Activated naive CD4-positive, alpha-beta T cell treated with anti-CD3 and anti-CD28 coated beads, Interleukin-2, amount 50 U/mL, for 24 hours (primary cell): ENCODE data around the gene SHOC2.
"Not testable (repeated sequence)": the region's sequence is repeated elsewhere in the genome, so short reads cannot be mapped to it uniquely, and the experiment has no call there.

ENCODE experiments used
- H3K27ac Mint-ChIP-seq: one replicate; pipeline ENCODE4 v1.8.0; 2021; ENCODE audit warnings: mild to moderate bottlenecking, mixed read lengths
- H3K27me3 Mint-ChIP-seq: one replicate; pipeline ENCODE4 v1.8.0; 2021; ENCODE audit warnings: mixed read lengths
- H3K36me3 Mint-ChIP-seq: one replicate; pipeline ENCODE4 v1.8.0; 2021; ENCODE audit warnings: mixed read lengths
- H3K4me1 Mint-ChIP-seq: one replicate; pipeline ENCODE4 v1.8.0; 2021; ENCODE audit warnings: mixed read lengths
- H3K4me3 Mint-ChIP-seq: one replicate; pipeline ENCODE4 v1.8.0; 2021; ENCODE audit warnings: mild to moderate bottlenecking, mixed read lengths
- H3K9me3 Mint-ChIP-seq: one replicate; pipeline ENCODE4 v1.8.0; 2021; ENCODE audit warnings: mixed read lengths

Gene SHOC2

DNA sequence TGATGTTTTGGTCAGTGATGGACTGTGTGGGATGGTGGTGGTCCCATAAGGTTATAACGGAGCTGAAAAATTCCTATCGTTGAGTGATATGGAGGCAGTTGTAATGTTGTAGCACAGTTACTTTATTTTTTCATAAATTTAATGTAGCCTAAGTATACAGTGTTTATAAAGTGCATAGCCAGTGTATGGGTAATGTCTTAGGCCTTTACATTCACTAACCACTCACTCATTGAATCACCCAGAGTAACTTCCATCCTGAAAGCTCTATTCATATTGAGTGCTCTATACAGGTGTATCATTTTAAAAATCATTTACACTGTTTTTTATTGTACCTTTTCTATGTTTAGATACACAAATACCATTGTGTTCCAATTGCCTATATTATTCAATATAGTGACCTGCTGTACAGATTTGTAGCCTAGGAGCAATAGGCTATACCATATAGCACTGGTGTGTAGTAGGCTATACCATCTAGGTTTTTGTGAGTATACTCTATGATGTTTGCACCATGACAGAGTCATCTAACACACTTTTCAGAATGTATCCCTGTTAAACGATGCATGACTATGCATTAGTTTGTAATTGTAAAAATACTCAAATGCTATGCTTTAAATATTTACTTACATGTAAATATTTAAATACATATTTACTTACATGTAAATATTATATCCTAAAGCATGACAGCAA, 26.7 kb upstream of the SHOC2 start:
- H3K36me3 Mint-ChIP-seq: peaks cover 19% of the 10 kb centered on the region
- peaks cover 60% of the 10 kb centered on the region for H3K4me1 Mint-ChIP-seq
- no peak overlapping the region for H3K4me3 Mint-ChIP-seq

DNA sequence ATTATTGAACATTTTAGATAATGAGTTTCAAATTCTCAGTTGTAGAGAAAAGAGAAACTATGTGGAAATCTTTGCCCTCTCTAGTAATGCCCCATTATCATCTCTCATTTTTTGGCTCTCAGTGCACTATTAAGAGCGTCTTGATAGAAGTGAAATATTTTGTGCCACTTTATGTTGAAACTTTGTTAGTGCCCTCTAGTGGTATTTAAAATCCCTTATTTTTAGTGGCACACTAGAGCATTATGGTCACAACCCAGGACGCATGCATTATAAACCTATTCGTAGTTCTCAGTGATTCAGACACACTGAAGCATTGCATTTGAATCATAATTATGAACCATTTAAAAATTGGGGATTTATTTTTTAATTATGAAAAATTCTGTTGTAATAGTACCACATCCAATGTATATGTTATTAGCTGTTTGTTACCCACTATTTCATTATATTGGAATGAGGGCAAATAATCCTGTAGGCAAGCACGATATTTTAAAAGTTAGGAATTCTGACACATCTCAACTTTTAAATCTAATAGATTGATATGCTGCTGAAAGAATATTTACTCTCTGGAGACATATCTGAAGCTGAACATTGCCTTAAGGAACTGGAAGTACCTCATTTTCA, 25.7 kb upstream of the SHOC2 start:
- H3K4me3 Mint-ChIP-seq: no peak overlapping the region
- H3K36me3 Mint-ChIP-seq: peaks cover 15% of the 10 kb centered on the region
- H3K9me3 Mint-ChIP-seq: no peaks in the 10 kb centered on the region

More for the DNA sequence above, 26.7 kb upstream of the SHOC2 start:
- Mint-ChIP-seq H3K27me3 (no peaks in the 10 kb centered on the region), H3K27ac (no peak overlapping the region), H3K9me3 (no peaks in the 10 kb centered on the region)

DNA sequence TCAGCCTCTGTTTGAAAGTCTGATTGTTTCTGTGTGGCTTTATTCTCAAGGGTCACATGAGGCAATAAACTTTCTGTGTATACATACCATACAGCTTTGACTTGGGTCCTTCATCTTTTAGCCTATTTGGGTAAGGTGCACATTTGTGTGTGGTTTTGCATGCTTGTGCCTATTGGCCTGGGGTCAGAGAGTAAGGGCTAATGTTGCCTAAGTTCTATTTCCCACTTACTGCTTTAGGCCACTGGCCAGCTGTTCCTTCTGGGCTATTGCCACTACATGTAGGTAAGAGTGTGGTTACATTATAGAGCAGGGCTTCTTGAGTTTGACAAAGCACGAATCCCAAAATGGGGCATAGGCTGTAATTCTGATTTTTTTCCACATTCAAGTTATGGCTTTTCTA, 22.2 kb upstream of the SHOC2 start:
- H3K4me3 Mint-ChIP-seq: no peak overlapping the region
- peaks cover 15% of the 10 kb centered on the region for H3K36me3 Mint-ChIP-seq
- H3K4me1 Mint-ChIP-seq: peaks cover 54% of the 10 kb centered on the region
- H3K9me3 Mint-ChIP-seq: no peaks in the 10 kb centered on the region
- no peaks in the 10 kb centered on the region for H3K27me3 Mint-ChIP-seq
- H3K27ac Mint-ChIP-seq: peak overlapping the region; percentile 62

More for the DNA sequence above, 25.7 kb upstream of the SHOC2 start:
- Mint-ChIP-seq H3K27ac (peak overlapping the region; percentile 68), H3K27me3 (no peaks in the 10 kb centered on the region), H3K4me1 (peaks cover 65% of the 10 kb centered on the region)

DNA sequence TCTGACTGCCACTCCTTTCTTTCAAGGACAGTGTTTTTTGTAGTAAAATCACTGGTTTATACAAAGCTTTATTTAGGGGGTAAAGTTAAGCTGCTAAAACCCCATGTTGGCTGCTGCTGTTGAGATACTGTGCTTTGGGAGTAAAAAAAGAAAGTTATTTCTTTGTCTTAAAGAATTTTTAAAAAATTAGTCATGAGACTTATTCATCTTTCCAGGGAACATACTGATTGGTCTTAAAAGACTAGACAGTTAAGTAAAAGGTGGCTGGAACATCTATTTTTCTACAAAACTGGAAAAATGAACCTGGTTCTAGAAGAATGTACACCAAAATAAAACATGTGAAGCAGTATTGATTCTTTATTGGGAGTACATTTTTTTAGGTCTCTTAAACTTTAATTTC, 21.0 kb upstream of the SHOC2 start:
- Mint-ChIP-seq H3K36me3 (peaks cover 17% of the 10 kb centered on the region), H3K27ac (peak overlapping the region; percentile 12), H3K4me3 (no peak overlapping the region), H3K27me3 (no peaks in the 10 kb centered on the region), H3K9me3 (no peaks in the 10 kb centered on the region), H3K4me1 (peaks cover 62% of the 10 kb centered on the region)

DNA sequence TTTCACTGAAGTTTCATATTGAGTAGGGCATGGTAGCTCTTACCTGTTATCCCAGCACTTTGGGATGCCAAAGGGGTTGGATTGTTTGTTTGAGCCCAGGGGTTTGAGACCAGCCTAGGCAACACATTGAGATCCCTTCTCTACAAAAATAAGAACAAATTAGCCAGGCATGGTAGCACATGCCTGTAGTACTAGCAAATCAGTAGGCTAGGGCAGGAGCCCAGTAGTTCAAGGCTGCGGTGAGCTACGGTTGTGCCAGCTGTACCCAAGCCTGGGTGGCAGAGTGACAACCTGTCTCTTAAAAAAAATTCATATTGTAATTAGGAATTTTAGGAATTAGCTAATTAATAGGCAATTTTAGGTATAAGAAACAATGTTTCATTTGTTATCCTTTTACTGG, 18.4 kb upstream of the SHOC2 start:
- no peak overlapping the region for H3K27ac Mint-ChIP-seq

DNA sequence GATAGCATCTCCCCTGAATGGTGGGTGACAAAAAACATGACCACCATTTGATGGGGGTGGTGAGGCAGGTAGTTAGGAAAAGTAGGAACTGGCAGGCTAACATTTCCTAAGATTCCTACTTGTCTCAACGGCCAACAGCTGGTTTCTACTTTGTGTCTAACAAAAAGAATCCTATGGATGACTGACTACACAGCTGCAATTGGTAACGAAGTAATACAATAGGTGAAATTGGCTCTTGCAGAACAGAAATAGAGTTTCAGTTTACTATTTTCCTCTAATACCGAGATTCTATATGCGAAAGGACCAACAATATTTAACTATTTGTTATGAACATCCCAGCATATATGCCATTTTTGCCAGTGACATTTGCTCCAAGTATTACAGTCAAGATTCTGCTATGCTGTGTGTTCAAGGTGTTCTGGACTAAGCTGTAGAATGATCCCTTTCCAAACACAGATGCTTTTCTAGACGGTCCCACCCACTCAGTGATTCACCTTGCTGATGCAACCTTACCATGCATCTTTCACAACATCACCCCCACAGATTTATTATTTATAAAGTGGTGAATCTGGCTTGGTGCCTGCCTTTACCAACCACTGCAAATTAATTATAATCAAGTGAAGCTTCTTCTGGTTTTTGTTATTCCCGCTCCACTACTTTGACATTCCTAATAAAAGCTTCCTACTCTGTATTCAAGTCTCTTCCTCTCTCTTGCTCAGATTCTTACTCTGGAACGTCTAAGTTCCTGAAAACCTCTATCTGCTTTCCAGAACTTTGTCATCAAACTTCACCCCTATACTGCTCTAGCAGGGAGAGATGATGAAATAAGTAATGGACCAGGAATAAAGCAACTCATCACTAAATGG, 17.2 kb upstream of the SHOC2 start:
- Mint-ChIP-seq H3K27me3 (no peaks in the 10 kb centered on the region), H3K4me1 (peaks cover 51% of the 10 kb centered on the region), H3K36me3 (peaks cover 13% of the 10 kb centered on the region), H3K4me3 (peak overlapping the region; percentile 45), H3K9me3 (no peaks in the 10 kb centered on the region), H3K27ac (peak overlapping the region; percentile 97)

More for the DNA sequence above, 18.4 kb upstream of the SHOC2 start:
- Mint-ChIP-seq H3K36me3 (peaks cover 15% of the 10 kb centered on the region), H3K4me3 (no peak overlapping the region), H3K9me3 (no peaks in the 10 kb centered on the region), H3K4me1 (peaks cover 56% of the 10 kb centered on the region), H3K27me3 (no peaks in the 10 kb centered on the region)

DNA sequence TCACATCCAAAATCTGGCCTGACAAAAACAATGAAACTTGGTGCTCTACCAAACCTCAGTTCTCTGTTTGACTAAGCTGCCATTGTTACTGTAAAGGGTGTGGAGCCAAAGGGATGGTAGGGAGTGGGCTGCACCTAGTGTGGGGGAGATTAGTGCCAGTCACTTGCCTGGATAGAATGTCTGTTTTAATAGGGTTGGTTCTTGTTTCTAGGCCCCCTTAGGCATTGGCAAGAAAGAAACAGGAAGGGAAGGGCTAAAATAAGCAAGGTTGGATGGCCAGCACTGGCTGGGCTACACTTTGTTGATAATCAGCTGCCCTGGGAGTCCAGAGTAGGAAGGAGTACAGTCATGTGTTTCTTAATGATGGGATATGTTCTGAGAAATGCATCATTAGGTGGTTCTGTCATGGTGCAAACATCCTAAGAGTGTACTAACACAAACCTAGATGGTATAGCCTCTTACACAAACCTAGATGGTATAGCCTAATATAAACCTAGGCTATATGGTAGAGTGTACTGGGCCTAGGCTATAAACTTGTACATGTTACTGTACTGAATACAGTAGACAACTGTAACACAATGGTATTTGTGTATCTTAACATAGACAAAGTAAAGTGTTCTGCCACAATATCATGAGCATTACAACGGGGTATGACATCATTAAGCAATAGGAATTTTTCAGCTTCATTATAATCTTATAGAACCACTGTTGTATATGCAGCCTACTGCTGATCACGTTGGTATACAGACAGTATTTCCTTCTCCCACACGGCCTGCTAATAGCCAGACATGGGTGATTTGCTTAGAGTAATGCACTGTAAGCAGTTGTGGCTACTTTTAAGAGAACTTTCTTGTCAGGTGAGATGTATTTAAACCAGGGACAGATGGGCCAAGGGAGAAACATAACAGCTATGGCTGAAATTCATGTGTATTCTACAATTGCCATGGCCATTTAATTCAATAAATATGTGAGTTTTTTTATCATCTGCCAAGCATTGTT, 15.8 kb upstream of the SHOC2 start:
- Mint-ChIP-seq H3K9me3 (no peaks in the 10 kb centered on the region), H3K27ac (peak overlapping the region; percentile 97), H3K4me3 (no peak overlapping the region), H3K36me3 (peaks cover 13% of the 10 kb centered on the region), H3K27me3 (no peaks in the 10 kb centered on the region), H3K4me1 (peaks cover 46% of the 10 kb centered on the region)

DNA sequence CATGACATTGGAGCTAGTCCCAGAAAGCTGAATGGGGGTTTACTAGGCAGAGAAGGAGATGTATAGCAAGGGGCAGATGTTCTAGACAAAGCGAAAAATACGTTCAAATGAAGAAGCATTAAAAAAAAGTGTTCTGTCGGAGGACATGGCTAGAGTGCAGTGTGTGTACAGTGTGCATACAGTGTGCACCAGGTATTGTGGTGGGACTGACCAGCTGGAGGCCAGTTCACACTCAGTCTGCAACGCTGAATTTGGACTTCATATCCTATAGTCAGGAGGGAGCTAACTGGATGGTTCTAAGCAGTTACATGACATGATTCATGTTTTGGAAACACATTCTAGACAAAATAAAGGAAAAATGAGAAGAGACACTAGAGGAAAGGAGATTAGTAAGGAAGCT, 9.3 kb upstream of the SHOC2 start:
- H3K4me1 Mint-ChIP-seq: peaks cover 39% of the 10 kb centered on the region
- H3K27me3 Mint-ChIP-seq: no peaks in the 10 kb centered on the region
- H3K4me3 Mint-ChIP-seq: no peak overlapping the region
- H3K9me3 Mint-ChIP-seq: no peaks in the 10 kb centered on the region
- peaks cover 2% of the 10 kb centered on the region for H3K36me3 Mint-ChIP-seq
- peak overlapping the region; percentile 37 for H3K27ac Mint-ChIP-seq

DNA sequence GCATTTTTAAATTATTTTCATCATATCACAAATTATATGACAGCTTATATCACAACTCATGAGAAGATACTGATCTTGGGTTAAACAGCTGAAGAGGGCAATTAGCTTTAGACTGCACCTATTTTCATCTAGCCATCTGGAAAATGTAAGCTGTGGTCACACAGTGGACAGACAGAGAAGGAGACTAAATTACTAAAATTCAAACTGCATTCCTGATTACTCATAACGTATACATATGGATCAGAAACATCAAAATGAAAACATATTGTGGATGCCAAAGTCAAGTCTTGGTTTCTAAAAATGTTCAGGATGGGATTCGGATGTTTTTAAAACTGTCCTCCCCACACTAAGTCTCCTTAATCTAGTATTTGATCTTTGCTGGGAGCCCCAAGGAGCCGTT, 7.0 kb upstream of the SHOC2 start:
- peaks cover 56% of the 10 kb centered on the region for H3K4me1 Mint-ChIP-seq
- no peaks in the 10 kb centered on the region for H3K27me3 Mint-ChIP-seq
- H3K4me3 Mint-ChIP-seq: no peak overlapping the region
- peaks cover 2% of the 10 kb centered on the region for H3K36me3 Mint-ChIP-seq
- no peaks in the 10 kb centered on the region for H3K9me3 Mint-ChIP-seq
- H3K27ac Mint-ChIP-seq: peak overlapping the region; percentile 31

DNA sequence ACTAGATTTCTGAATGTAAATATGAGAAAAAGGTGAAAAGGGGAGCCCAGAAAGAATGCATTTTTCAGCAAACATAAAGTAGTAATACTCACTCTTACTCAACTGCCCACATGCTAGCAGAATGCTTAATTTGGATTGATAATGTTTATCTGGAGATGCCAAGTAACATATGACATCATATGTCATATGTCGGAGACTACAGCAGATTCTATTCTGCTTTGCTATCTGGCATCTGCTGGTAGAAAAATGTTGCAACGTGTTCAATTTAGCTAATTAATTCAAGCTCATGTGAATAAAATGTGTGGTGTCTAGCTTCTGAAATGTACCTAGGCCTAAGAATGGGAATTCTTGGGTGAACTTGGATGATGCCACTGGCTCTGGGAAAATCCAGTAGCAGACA, 5.0 kb upstream of the SHOC2 start:
- Mint-ChIP-seq H3K4me3 (no peak overlapping the region), H3K9me3 (no peaks in the 10 kb centered on the region), H3K36me3 (peaks cover 2% of the 10 kb centered on the region), H3K4me1 (peaks cover 55% of the 10 kb centered on the region), H3K27me3 (no peaks in the 10 kb centered on the region), H3K27ac (peak overlapping the region; percentile 38)

DNA sequence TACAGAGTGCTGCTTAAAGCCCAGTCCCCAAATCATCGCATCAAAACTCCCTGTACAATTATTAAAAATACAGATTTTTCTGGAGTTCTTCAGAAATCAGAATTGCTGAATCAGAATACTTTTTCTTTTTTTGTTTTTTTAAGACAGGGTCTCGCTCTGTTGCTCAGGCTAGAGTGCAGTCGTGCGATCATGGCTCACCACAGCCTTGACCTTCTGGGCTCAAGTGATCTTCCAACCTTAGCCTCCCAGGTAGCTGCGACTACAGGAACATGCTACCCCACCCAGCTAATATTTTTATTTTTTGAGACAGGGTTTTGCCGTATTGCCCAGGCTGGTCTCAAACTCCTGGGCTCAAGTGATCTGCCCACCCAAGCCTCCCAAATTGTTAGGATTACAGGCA, 4.4 kb upstream of the SHOC2 start:
- Mint-ChIP-seq H3K9me3 (no peaks in the 10 kb centered on the region), H3K4me3 (no peak overlapping the region), H3K27ac (peak overlapping the region; percentile 43), H3K27me3 (no peaks in the 10 kb centered on the region), H3K4me1 (peaks cover 52% of the 10 kb centered on the region), H3K36me3 (peaks cover 2% of the 10 kb centered on the region)

DNA sequence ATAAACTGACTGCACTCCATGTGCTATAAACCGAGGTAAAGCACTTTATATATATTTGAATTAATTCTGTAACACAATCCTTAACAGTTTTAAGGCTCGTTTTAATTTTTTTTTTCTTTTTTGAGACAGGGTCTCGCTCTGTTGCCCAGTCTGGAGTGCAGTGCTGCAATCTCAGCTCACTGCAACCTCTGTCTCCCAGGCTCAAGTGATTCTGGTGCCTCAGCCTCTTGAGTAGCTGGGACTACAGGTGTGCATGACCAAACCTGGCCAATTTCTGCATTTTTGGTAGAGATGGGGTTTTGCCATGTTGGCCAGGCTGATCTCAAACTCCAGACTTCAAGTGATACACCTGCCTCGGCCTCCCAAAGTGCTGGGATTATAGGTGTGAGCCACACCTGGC, 3.8 kb upstream of the SHOC2 start:
- H3K27me3 Mint-ChIP-seq, H3K4me3 Mint-ChIP-seq, H3K36me3 Mint-ChIP-seq, H3K9me3 Mint-ChIP-seq: not testable (repeated sequence)
- H3K4me1 Mint-ChIP-seq: peaks cover 51% of the 10 kb centered on the region
- H3K27ac Mint-ChIP-seq: peak overlapping the region; percentile 43

DNA sequence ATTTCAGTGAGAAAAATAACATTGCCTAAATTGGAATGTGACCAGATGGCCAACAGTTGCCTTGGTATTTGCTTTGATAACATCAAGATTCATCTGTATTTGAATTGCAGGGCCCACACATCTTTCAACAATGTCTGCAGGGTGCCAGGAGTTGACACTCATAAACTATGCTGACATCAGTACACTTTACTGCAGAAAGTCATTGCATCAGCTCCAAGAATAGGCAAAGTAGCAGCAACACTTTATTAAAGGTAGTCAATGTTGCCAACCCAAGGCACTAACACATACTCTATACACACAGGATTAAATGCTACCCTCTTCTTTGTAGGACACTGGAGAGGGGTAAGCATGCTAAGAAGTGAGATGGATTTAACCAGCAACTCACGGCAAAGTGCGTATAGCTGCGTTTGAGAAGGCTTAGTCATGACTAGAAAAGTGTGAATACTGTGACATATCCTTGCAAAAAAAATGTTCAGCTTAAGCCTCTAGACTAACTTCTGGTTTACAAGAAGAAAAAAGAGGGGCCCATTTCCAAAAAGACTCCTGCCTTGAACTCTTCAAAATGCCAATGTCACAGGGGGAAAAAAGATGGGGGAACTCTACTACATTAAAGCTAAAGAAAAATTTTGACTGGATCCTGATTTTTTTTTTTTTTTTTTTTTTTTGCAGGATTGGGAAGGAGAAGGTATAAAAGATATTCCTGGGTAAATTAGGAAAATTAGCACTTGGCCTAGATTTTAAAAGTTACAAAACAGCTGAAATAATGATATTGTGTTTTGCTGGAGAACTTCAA, 2.7 kb upstream of the SHOC2 start:
- Mint-ChIP-seq H3K36me3 (no peaks in the 10 kb centered on the region), H3K27ac (no peak overlapping the region), H3K27me3 (no peaks in the 10 kb centered on the region), H3K4me1 (peaks cover 57% of the 10 kb centered on the region), H3K4me3 (peak overlapping the region; percentile 94), H3K9me3 (no peaks in the 10 kb centered on the region)

DNA sequence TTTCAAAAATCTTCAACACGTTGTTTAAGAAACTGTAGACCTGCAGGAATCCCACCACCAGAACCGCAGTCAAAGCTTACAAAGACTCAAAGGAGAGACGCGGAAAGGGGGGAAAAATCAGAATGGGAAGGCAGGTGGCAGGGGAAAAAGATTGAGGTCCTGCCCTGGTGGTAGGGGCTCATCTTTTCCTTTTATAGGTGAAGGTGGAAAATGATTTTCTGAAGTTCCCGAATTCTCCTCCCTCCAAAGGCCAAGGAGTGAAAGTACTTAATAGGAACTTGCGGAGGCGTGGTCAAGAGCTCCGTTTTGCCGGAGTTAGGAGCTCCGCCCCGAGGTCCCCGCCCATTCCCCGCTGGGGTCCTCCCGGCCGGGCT, 1.1 kb upstream of the SHOC2 start:
- Mint-ChIP-seq H3K36me3 (no peaks in the 10 kb centered on the region), H3K9me3 (no peaks in the 10 kb centered on the region), H3K27ac (peak overlapping the region; percentile 92), H3K4me1 (peaks cover 61% of the 10 kb centered on the region), H3K27me3 (no peaks in the 10 kb centered on the region), H3K4me3 (peak overlapping the region; percentile 94)
